H9 (cell line): Measurements from ENCODE around the gene AP4S1. TPM values are rescaled to one million over a fixed set of nuclear protein-coding genes. Genes with fewer than 3 reads are reported as not detected.
A peak's percentile ranks its signal among the peaks of the same experiment; 100 is the strongest.

Experiments
- DNase-seq: peaks from one replicate; pipeline ENCODE4 v3.0.0-alpha.2; 2017
- H2AFZ ChIP-seq: one replicate; pipeline ENCODE4 v1.6.1; 2013; ENCODE audit warnings: mild to moderate bottlenecking, low read length, control low read depth, moderate library complexity
- H2AK5ac ChIP-seq: 2 replicates; pipeline ENCODE4 v1.6.1; 2013; ENCODE audit warnings: low read length, control low read depth, mixed read lengths; ENCODE audit not compliant: insufficient read length
- H2BK120ac ChIP-seq: one replicate; pipeline ENCODE4 v1.6.1; 2013; ENCODE audit warnings: low read depth, mild to moderate bottlenecking, low read length, control low read depth, inconsistent platforms; ENCODE audit not compliant: poor library complexity, severe bottlenecking
- H2BK12ac ChIP-seq: 2 replicates; pipeline ENCODE4 v1.6.1; 2013; ENCODE audit warnings: low read length, control low read depth, mixed read lengths, low read depth; ENCODE audit not compliant: insufficient read length
- H2BK15ac ChIP-seq: 2 replicates; pipeline ENCODE4 v1.6.1; 2013; ENCODE audit warnings: low read depth, low read length, control low read depth
- H2BK20ac ChIP-seq: one replicate; pipeline ENCODE4 v1.6.1; 2013; ENCODE audit warnings: low read depth, mild to moderate bottlenecking, low read length, control low read depth, inconsistent platforms; ENCODE audit not compliant: poor library complexity, severe bottlenecking
- H2BK5ac ChIP-seq: 2 replicates; pipeline ENCODE4 v1.6.1; 2013; ENCODE audit warnings: low read length, control low read depth, mixed read lengths; ENCODE audit not compliant: insufficient read length
- H3K14ac ChIP-seq: 2 replicates; pipeline ENCODE4 v1.6.1; 2013; ENCODE audit warnings: low read length, control low read depth; ENCODE audit not compliant: insufficient read depth
- H3K18ac ChIP-seq: 2 replicates; pipeline ENCODE4 v1.6.1; 2013; ENCODE audit warnings: low read depth, mild to moderate bottlenecking, mixed read lengths, low read length, control low read depth; ENCODE audit not compliant: insufficient read length
- H3K23ac ChIP-seq: 2 replicates; pipeline ENCODE4 v1.6.1; 2013; ENCODE audit warnings: low read length, control low read depth, mixed read lengths, low read depth; ENCODE audit not compliant: insufficient read length
- H3K23me2 ChIP-seq: 2 replicates; pipeline ENCODE4 v1.6.1; 2013; ENCODE audit warnings: low read depth, mild to moderate bottlenecking, mixed read lengths, low read length, control low read depth; ENCODE audit not compliant: insufficient read length, poor library complexity, severe bottlenecking
- H3K27ac ChIP-seq: 2 replicates; pipeline ENCODE4 v1.5.1; 2013; ENCODE audit warnings: low read length, control low read depth, mixed read lengths, low read depth; ENCODE audit not compliant: insufficient read length
- H3K27me3 ChIP-seq: 2 replicates; pipeline ENCODE4 v1.6.1; 2013; ENCODE audit warnings: low read length, control low read depth, inconsistent platforms; ENCODE audit not compliant: insufficient read depth
- H3K4ac ChIP-seq: 2 replicates; pipeline ENCODE4 v1.6.1; 2013; ENCODE audit warnings: low read depth, mild to moderate bottlenecking, control low read depth, inconsistent platforms, low read length, moderate library complexity
- H3K4me1 ChIP-seq: 2 replicates; pipeline ENCODE4 v1.6.1; 2013; ENCODE audit warnings: low read length, control low read depth, inconsistent platforms; ENCODE audit not compliant: insufficient read depth
- H3K4me2 ChIP-seq: 2 replicates; pipeline ENCODE4 v1.6.1; 2013; ENCODE audit warnings: low read length, control low read depth, mixed read lengths; ENCODE audit not compliant: insufficient read length, insufficient read depth
- H3K56ac ChIP-seq: 2 replicates; pipeline ENCODE4 v1.6.1; 2013; ENCODE audit warnings: low read depth, mild to moderate bottlenecking, mixed read lengths, low read length, control low read depth; ENCODE audit not compliant: insufficient read length
- H3K79me1 ChIP-seq: 2 replicates; pipeline ENCODE4 v1.6.1; 2013; ENCODE audit warnings: low read depth, mild to moderate bottlenecking, moderate library complexity, low read length, control low read depth, inconsistent platforms; ENCODE audit not compliant: insufficient read depth, poor library complexity, severe bottlenecking
- H3K79me2 ChIP-seq: 2 replicates; pipeline ENCODE4 v1.6.1; 2013; ENCODE audit warnings: low read length, control low read depth, inconsistent platforms; ENCODE audit not compliant: insufficient read depth
- H3K9ac ChIP-seq: 2 replicates; pipeline ENCODE4 v1.6.1; 2013; ENCODE audit warnings: low read length, control low read depth, mixed read lengths; ENCODE audit not compliant: insufficient read length; ENCODE audit errors: extremely low read depth
- H3K9me3 ChIP-seq: one replicate; pipeline ENCODE4 v1.6.1; 2013; ENCODE audit warnings: low read depth, low read length, inconsistent platforms; ENCODE audit not compliant: control insufficient read depth
- H3T11ph ChIP-seq: one replicate; pipeline ENCODE4 v1.6.1; 2013; ENCODE audit warnings: mild to moderate bottlenecking, low read length, control low read depth, inconsistent platforms
- H4K20me1 ChIP-seq: one replicate; pipeline ENCODE4 v1.6.1; 2013; ENCODE audit not compliant: control insufficient read depth, insufficient read length, insufficient read depth
- H4K5ac ChIP-seq: 2 replicates; pipeline ENCODE4 v1.6.1; 2013; ENCODE audit warnings: low read depth, mild to moderate bottlenecking, mixed read lengths, low read length, control low read depth; ENCODE audit not compliant: insufficient read length
- H4K8ac ChIP-seq: replicated peaks from 2 replicates; pipeline ENCODE4 v1.6.1; 2013; ENCODE audit warnings: low read length, control low read depth, mixed read lengths, low read depth; ENCODE audit not compliant: insufficient read length
- H4K91ac ChIP-seq: 2 replicates; pipeline ENCODE4 v1.6.1; 2013; ENCODE audit warnings: low read depth, mild to moderate bottlenecking, moderate library complexity, mixed read lengths, low read length, control low read depth; ENCODE audit not compliant: insufficient read length
- H3K27ac Mint-ChIP-seq, 3 experiments: 2 replicates in 2 of 3; 3 replicates in 1 of 3; pipeline ENCODE4 v1.8.0; 2020 to 2021; ENCODE audit warnings: mixed read lengths in 3 of 3, mild to moderate bottlenecking in 1 of 3, moderate library complexity in 1 of 3
- H3K27me3 Mint-ChIP-seq: 2 replicates; pipeline ENCODE4 v1.8.0; 2021; ENCODE audit warnings: low read depth, mild to moderate bottlenecking, moderate library complexity, mixed read lengths
- H3K36me3 Mint-ChIP-seq, 3 experiments: 2 replicates in 2 of 3; 3 replicates in 1 of 3; pipeline ENCODE4 v1.8.0; 2020 to 2021; ENCODE audit warnings: low read depth in 3 of 3, mixed read lengths in 3 of 3; ENCODE audit not compliant: insufficient read depth in 1 of 3
- H3K4me1 Mint-ChIP-seq, 2 experiments: 2 replicates each; pipeline ENCODE4 v1.8.0; 2020; ENCODE audit warnings: mixed read lengths in 2 of 2
- H3K4me3 Mint-ChIP-seq, 2 experiments: 2 replicates in 1 of 2; 3 replicates in 1 of 2; pipeline ENCODE4 v1.8.0; 2020 to 2021; ENCODE audit warnings: mild to moderate bottlenecking in 2 of 2, mixed read lengths in 2 of 2, moderate library complexity in 1 of 2
- H3K9me3 Mint-ChIP-seq, 2 experiments: 2 replicates in 1 of 2; 3 replicates in 1 of 2; pipeline ENCODE4 v1.8.0; 2020; ENCODE audit warnings: mild to moderate bottlenecking in 2 of 2, mixed read lengths in 2 of 2, moderate library complexity in 1 of 2
- WGBS: extraction: QIAGEN DNeasy Blood & Tissue Kit; methylation state at CpG from one replicate; pipeline ENCODE4 v1.1.7; 2013; ENCODE audit warnings: missing lambda C conversion rate, low lambda C conversion rate, mixed read lengths; ENCODE audit not compliant: insufficient read length; ENCODE audit errors: extremely low coverage; 5-methylcytosine and 5-hydroxymethylcytosine counted together
- microRNA-seq: library from miRNA; unstranded; fragments of <30 nt; microRNA quantifications from one replicate; pipeline ENCODE4, GENCODE V29; 2020; ENCODE audit warnings: borderline microRNAs expressed
- total RNA-seq: library from RNA; stranded (reverse); gene quantifications from 2 replicates; pipeline ENCODE4 v1.2.1, GENCODE V29; 2021
- TF ChIP-seq, protein P1 (sequence below): fragments of 200-600 bp; sonication (generic); conservative IDR thresholded peaks from 3 replicates; pipeline ENCODE4 v1.8.0; 2021; ENCODE audit warnings: antibody characterized with exemption, mild to moderate bottlenecking

AP4S1 gene
- total RNA-seq, 1 experiment from 2014 or later = 13.7 TPM

GRCh38 chr14:31142455-31143087 lies 117.1 kb downstream of the AP4S1 start:
- no CpG with 5 or more reads among the region's 11 CpGs for WGBS
- Histone ChIP-seq H3K23ac (no peak overlapping the region), H4K8ac (no peak overlapping the region)

More at GRCh38 chr14:31142455-31143087, 117.1 kb downstream of the AP4S1 start:
- Histone ChIP-seq H3K18ac (no peak overlapping the region), H3K27ac (no peak overlapping the region), H3K79me2 (no peaks in the 10 kb centered on the region), H3K27me3 (no peaks in the 10 kb centered on the region), H2BK5ac (no peak overlapping the region), H4K5ac (no peak overlapping the region), H3K9ac (no peak overlapping the region), H3K14ac (no peak overlapping the region), H2BK12ac (no peak overlapping the region), H2BK20ac (no peak overlapping the region), H4K20me1 (no peaks in the 10 kb centered on the region), H2AFZ (no peak overlapping the region), H3K4me2 (no peak overlapping the region), H2BK15ac (no peak overlapping the region), H3K79me1 (no peaks in the 10 kb centered on the region), H3T11ph (no peak overlapping the region), H4K91ac (no peak overlapping the region), H3K56ac (no peak overlapping the region), H2BK120ac (no peak overlapping the region), H3K4me1 (no peaks in the 10 kb centered on the region), H3K9me3 (no peaks in the 10 kb centered on the region), H3K23me2 (no peaks in the 10 kb centered on the region), H2AK5ac (no peak overlapping the region), H3K4ac (no peak overlapping the region)
- H3K27me3 Mint-ChIP-seq = no peaks in the 10 kb centered on the region; the same call in 1 of the 2 replicates
- TF ChIP-seq, protein P1, sequence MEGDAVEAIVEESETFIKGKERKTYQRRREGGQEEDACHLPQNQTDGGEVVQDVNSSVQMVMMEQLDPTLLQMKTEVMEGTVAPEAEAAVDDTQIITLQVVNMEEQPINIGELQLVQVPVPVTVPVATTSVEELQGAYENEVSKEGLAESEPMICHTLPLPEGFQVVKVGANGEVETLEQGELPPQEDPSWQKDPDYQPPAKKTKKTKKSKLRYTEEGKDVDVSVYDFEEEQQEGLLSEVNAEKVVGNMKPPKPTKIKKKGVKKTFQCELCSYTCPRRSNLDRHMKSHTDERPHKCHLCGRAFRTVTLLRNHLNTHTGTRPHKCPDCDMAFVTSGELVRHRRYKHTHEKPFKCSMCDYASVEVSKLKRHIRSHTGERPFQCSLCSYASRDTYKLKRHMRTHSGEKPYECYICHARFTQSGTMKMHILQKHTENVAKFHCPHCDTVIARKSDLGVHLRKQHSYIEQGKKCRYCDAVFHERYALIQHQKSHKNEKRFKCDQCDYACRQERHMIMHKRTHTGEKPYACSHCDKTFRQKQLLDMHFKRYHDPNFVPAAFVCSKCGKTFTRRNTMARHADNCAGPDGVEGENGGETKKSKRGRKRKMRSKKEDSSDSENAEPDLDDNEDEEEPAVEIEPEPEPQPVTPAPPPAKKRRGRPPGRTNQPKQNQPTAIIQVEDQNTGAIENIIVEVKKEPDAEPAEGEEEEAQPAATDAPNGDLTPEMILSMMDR = no peak
- no peak for DNase-seq
- no peak overlapping the region for H3K4me3 Mint-ChIP-seq
- H3K9me3 Mint-ChIP-seq = no peaks in the 10 kb centered on the region
- H3K27ac Mint-ChIP-seq = peak overlapping the region in 2 of 3 experiments; percentile 38 to 64; a peak in 2 of 7 replicates
- H3K4me1 Mint-ChIP-seq = no peaks in the 10 kb centered on the region
- peaks cover 21 to 69% (median 47%) of the 10 kb centered on the region in 3 experiments; a peak in 6 of 7 replicates for H3K36me3 Mint-ChIP-seq

Small RNA genes within 50 kb of the gene (microRNA-seq; reads per million reads assigned to microRNA genes)
- gene MIR624 = 2.7 reads per million, percentile 24 among the genes with 10 or more reads in this experiment

Other genes with a start within 250 kb of the AP4S1 start
- gene COCH, start 151.1 kb upstream of the AP4S1 start, total RNA-seq = 25.8 and 26.0 TPM in 2 replicates
- 49.5 and 52.1 TPM in 2 replicates for gene STRN3, start 730 bp downstream of the AP4S1 start, total RNA-seq
- 121 and 135 TPM in 2 replicates for gene HECTD1, start 182.1 kb downstream of the AP4S1 start, total RNA-seq